Head of caudate nucleus (tissue), 42 donors: ENCODE data around the gene PWP2.
"Not testable (repeated sequence)": the region's sequence is repeated elsewhere in the genome, so short reads cannot be mapped to it uniquely, and the experiment has no call there.

Experiments used
- DNase-seq, 42 donors: peaks; one replicate each; pipeline versions ENCODE4 v3.0.0 to v3.0.0-alpha.2; 2020 to 2021; ENCODE audit warnings: mixed read lengths in 7 of 42
- intact Hi-C: fragments of 100-400 bp; cut with DNase I; formaldehyde crosslinking; loops from one replicate; pipeline ENCODE4 v1.15.0; 2022

Gene PWP2

DNA sequence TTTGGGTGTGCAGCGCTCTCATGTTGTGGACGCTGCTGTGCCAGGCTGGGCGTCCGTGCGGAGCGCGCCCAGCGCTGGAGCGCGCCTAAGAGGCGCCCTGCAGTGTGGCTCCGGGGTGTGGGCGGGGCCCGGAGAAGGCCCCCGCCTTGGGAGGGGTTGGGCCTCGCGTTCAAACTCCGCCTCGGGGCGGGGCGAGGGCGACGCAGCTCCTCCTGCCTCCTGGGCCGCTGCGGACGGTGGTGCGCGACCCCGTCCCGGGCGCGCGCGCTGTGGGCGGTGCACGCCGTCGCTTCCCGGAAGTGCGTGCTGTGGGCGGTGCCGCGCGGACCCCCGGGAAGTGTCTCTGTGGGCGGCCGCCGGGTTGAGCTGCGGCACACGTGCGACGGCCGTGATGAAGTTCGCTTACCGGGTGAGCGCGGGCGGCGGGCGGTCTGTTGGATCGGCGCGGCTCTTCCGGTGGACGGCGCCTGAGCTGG is at the start of gene PWP2:
Gene PWP2, plus strand, starts transcription at position 374 of the 476 bp plus-strand sequence. Its CDS starts 18 bp downstream, at position 392.
- DNase-seq = peak in 26 of 42 donors; percentile 0 to 86 (median 24)
- intact Hi-C loops = not testable (repeated sequence)

DNA sequence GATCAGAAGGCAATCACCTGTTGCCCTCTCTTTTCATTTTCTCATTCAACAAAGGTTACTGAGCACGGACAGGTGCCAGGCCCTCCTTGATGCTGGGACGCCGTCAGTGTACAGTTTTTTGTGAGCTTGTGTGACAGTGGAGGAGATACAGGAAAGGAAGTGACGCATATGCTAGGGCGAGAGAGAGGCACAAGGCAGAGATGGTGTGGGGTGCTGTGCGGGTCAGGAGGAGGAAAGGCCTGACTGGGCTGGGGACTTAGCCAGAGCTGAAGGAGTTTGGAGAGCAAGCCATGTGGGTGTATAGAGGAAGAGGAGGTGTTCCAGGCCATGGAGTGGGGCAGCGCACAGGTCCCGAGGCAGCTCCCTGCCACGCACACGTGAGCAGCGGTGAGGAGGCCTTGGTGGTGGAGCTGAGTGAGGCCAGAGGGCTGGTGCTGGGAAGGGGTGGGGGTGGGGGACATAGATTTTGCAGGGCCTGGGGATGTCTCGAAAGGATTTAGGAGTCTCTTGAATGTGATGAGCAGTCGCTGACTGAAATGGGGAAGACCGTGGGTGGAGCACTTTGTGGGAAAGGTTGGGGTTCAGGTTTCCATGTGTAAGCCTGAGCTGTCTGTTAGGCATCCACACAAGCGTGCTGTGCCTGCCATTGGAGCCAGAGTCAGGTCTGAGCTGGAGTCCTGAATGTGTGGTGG is 49.1 kb upstream of the PWP2 start:
- DNase-seq = no peak
- intact Hi-C loops = no loop called here

DNA sequence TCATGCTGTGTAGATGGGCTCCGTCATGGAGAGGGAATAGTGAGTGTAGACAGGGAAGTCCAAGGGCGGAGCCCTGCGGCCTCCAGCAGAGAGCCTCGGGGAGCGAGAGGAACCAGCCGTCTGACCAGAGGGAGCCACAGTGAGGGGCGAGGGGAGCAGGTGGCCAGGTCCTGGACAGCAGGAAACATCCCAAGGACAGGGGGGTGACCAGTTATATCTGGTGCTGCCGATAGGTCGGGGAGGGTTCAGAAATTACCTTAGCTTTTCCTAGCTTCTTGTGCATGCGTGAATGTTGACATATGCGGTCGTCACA is 48.6 kb upstream of the PWP2 start:
- DNase-seq = no peak
- intact Hi-C loops = no loop called here

DNA sequence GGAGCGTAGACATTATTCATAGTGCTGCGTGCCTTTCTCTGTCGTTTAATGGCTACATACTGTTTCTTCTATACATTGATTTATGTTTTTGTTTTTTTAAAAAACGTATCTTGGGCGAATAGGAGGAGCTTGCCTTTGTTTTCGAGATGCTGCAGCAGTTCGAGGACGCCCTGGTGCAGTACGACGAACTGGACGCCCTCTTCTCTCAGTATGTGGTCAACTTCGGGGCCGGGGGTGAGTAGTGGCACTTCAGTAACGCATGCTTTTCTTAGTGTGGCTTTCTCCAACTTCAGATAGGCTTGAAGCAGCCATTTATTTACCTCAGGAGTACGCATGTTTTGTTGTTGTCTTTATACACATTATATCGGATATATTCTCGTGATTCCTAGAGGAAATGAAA is 48.2 kb upstream of the PWP2 start:
- no peak for DNase-seq
- intact Hi-C loops = no loop called here

DNA sequence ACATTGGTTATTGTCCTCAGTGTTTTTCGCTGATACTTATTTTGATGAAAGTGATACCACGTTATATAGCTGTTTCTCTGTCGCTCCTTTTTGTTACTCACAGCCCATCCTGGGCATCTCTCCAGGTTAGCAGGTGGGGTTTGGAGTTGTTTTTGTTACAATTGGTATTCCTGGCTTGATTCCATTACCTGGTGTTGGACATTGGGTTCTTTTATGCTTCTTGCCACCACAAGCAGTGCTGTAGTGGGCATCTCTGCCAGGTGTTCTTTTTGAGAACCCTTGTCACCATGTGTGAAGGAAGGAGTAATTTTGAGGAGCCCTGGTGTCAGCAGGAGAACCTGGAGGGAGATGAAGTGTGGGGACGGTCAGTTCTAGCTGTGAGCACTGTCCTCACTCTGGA is 47.5 kb upstream of the PWP2 start:
- intact Hi-C loops = loop anchor here (10.0 kb wide), 1 partner anchor 45 kb away; the partner anchor contains the start of gene TRAPPC10
- DNase-seq = peak in 2 of 42 donors; percentile 1 to 3

DNA sequence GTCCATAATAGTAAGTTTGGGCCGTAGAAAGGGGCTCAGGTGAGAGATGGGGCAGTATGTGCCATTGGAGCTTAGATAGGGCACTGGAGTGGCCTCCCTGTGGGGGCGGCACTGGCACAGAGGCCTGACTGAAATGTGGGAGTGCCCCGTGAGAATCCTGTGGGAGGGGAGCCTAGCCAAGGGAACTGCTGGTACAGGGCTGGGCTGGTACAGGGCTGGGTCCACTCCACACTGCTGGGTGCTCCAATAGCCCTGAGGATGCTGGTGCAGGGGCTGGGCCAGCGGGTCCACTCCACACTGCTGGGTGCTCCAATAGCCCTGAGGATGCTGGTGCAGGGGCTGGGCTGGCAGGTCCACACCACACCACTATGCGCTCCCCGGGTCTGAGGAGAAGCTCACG is 44.8 kb upstream of the PWP2 start:
- intact Hi-C loops = loop anchor here (10.0 kb wide), 1 partner anchor 48 kb away; the partner anchor contains the start of gene TRAPPC10

DNA sequence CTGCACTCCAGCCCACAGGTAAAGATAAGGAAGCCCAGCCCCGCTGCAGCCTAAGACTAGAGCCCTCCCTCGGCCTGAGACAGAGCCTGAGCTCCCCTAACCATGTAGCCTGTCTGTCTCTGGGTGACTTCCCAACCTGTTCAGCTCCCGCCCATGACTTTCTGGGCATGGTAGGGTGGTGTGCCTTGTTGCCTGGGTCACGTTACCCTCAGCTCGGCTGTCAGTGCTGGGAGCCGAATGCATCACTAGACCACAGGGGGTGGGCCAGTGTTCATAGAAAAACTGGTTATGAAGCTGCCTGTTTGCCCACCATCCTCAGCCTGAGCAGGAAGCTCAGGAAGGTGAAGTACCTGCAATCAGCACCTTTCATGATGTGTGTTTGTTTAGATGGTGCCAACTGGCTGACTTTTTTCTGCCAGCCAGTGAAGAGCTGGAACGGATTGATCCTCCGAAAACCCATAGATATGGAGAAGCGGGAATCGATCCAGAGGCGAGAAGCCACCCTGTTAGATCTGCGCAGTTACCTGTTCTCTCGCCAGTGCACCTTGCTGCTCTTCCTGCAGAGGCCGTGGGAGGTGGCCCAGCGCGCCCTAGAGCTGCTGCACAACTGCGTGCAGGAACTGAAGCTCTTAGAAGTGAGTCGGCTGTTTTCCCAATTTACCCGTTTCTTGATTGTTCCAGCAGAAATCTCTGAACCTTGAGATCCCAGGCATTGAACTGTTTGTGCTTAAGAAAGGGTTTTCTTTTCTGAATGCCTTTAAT is 43.9 kb upstream of the PWP2 start:
- intact Hi-C loops = loop anchor here (10.0 kb wide), 1 partner anchor 49 kb away; the partner anchor contains the start of gene TRAPPC10
- peak in 33 of 42 donors; percentile 36 to 86 (median 65) for DNase-seq

More for the DNA sequence above, 44.8 kb upstream of the PWP2 start:
- DNase-seq = peak in 4 of 42 donors; percentile 6 to 36 (median 8)

DNA sequence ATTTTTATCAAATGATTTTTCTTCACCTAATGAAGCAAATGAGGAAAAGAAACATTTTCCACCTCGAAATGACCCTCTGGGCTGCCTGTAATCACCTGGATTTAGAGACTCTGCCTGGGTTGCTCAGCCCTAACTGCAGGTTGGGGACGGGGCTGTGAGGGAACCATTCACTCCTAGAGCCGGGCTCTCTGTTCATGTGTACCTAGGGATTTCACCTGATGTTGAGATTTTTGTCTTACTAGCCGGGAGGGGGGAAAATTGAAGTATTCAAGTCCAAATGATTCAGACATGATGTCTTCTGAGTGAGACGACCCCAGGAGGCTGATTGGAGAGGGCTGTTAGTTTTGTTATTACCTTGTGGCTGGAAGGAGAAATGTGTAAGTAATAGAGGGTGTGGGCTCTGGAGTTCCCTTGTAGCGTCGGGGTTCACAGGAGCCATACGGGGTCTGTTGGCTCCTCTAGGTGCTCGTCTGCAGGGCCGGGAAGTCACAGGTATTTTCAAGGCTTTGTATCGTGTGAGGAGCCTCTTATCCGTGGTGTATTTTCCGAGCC is 42.3 kb upstream of the PWP2 start:
- intact Hi-C loops = loop anchor here (10.0 kb wide), 1 partner anchor 50 kb away; the partner anchor contains the start of gene TRAPPC10

DNA sequence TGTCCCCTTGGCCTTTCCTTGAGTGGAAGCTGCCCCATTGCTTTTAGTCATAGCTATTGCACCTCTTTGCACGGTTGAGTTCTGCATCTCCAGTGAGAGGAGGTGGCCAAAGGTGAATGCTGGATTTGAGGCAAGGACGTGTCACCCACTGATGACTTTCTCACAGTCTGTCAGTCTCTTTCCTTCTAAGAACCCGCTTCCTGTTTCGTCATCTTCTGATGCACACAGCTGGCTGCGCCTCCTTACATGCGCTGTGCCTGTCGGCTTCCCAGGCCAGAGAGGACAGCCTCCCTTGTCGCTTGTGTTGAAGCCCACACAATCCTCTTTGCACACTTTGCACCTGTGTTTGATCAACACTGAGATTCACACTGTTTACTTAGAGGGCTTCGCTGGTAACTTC is 41.8 kb upstream of the PWP2 start:
- peak in 4 of 42 donors; percentile 32 to 38 (median 34) for DNase-seq

More for the DNA sequence above, 42.3 kb upstream of the PWP2 start:
- DNase-seq = peak in 4 of 42 donors; percentile 3 to 20 (median 8)

DNA sequence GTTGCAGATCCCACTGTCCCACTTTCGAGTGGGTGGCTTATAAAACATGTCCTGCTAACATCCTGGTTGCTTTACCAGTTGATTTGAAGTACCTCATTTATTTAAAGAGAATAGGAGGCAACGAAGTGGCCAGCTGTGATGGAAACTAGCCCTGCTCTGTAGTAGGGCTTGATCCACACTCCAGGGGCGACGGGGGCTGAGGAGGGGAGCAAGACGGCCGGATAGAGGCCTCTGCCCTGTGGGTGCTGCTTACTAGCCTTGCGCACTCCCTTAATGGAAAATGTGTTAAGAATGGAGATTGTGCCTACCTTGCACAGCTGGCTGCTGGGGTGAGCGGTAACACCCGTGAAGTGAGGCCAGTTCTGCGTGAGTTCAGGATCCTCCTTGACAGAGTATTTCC is 41.1 kb upstream of the PWP2 start:
- intact Hi-C loops = loop anchor here (10.0 kb wide), 1 partner anchor 51 kb away; the partner anchor contains the start of gene TRAPPC10
- DNase-seq = peak in 4 of 42 donors; percentile 8 to 27 (median 20)

More for the DNA sequence above, 41.8 kb upstream of the PWP2 start:
- intact Hi-C loops = loop anchor here (10.0 kb wide), 1 partner anchor 51 kb away; the partner anchor contains the start of gene TRAPPC10

DNA sequence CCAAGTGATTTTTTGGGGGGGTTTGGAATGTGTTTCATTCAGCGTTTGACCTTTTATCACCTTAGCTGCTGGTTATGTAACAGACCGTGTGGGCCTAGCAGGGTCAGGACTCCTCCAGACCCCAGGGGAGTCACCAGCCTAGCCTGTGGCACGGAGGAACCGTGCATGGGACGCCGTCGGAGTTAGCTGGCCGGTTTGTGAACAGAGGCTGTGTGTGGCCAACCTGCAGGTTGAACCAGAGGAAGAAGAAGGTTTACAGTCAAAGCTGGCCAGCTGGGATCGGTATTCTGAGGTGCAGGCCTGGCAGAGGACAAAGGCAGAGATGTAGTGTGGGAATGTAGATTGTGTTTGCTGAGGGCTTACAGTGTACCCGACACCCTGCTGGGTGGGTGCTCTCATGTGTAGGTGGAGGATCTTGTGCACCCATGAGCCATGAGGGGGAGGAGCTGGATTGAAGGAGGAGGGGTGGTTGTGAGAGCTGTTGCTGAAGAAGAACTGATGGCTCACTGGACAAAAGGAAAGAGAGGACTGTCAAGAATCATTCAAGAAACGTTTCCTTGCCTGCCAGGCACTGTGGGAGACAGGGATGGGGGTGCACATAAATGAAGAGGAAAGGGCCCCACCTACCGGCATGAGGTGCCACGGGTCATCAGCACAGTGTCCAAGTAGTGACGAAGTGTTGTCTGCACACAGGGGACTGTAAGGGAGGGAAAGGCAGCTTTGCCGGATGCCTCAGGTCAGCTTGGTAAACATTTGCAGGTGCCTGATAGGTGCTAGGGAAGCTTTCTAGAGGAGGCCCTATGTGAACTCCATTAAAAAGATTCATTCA is 40.0 kb upstream of the PWP2 start:
- intact Hi-C loops = loop anchor here (10.0 kb wide), 1 partner anchor 52 kb away; the partner anchor contains the start of gene TRAPPC10
- peak in 11 of 42 donors; percentile 14 to 60 (median 44) for DNase-seq

DNA sequence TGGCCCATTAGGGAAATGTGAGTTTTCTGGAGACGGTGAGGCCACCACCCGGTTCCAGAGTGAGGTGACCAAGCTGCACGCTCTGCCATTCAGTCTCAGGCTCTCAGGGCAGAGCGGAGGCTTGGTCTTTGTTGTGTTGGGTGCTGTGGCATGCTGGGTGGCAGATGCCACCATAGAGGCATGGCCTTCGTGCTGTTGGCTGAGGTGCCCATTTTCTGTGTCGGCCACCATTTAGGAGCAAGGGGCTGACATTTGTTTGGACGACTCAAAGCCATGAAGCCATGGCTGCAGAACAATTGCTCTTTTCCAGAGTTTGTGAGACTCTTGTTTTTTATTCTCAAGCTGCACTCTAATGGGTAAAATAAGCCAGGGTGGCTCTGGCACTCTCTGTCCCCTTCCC is 36.8 kb upstream of the PWP2 start:
- intact Hi-C loops = no loop called here

DNA sequence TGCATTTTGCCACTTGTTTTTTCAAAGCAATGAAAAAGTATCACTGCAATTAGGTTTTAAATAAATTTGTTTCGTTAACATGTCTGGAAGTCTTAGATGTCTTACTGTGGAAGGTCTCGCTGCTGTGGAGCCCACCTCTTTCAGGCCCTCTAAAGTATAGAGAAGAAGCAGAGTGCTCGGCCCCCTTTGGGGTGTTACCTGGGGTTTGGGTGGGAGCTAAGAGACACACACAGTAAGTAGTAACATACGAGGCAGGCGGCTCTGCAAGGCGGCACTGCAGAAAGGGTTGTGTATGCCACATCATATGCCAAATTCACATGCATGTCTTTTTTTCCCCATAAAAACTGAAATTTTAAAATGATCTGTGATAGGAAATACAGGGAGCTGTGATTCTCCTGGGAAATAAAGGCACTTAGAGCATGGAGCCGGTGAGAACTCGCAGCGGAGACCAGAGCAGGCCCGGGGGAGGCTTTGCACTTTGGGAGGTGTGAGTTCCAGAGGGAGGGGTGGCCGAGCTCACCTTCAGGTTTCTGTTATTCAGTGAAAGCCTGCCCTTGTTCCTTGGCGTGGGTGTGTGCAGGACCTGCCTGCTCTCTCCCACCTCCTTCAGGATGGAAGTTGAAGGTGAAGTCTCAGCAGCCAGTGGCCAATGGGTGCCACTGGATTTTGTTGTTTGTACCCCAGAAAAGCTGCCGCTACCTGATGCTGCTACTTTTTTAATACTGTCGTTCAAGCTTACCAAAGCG is 35.7 kb upstream of the PWP2 start:
- intact Hi-C loops = no loop called here
- DNase-seq = peak in 1 of 42 donors; percentile 35

More for the DNA sequence above, 36.8 kb upstream of the PWP2 start:
- DNase-seq = peak in 1 of 42 donors; percentile 33

DNA sequence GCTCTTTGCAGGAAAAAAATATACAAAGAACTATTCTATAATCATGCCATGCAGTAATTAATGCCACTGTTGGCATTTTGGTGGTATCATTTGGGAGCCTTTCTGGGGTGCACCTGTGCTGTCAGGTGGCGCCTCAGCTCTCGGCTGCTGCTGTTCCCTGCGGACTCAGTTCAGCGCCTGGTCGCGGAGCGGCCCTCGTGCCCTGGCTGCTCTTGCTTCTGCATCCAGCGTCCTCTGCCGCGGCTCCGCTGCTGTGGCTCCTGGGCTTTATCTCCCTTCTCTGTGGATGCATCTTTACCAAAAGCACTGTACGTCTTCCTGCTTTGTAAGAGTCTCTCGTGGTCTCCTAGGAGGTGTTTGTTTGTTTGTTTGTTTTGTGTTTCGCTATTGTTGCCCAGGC is 35.1 kb upstream of the PWP2 start:
- intact Hi-C loops = no loop called here
- DNase-seq = peak in 1 of 42 donors; percentile 36

DNA sequence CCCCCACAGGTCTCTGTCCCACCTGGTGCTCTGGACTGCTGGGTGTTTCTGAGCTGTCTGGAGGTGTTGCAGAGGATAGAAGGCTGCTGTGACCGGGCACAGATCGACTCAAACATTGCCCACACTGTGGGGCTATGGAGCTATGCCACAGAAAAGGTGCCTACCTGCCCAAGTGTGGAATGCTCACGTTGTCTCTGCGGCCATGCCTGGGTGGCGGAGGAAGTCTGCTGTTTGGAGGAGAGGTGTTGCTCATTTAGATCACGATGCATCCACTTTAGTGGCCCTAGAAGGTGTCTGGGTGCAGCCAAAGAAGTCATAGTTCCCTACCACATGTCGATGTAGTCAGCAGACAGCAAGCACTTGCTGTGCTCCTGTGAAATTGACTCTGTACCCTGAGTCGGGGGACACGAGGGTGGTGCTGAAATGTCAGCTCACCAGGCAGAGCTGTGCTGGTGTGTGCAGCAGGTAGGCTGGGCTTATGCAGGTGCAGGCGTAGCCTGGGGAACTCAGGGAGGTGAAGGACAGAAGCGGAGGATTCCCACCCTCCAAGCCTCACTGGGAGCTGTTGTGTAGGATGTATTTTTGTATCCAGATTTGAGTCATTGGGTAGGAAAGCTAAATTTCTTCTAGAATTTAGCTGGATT is 32.8 kb upstream of the PWP2 start:
- peak in 41 of 42 donors; percentile 56 to 97 (median 81) for DNase-seq
- intact Hi-C loops = no loop called here

DNA sequence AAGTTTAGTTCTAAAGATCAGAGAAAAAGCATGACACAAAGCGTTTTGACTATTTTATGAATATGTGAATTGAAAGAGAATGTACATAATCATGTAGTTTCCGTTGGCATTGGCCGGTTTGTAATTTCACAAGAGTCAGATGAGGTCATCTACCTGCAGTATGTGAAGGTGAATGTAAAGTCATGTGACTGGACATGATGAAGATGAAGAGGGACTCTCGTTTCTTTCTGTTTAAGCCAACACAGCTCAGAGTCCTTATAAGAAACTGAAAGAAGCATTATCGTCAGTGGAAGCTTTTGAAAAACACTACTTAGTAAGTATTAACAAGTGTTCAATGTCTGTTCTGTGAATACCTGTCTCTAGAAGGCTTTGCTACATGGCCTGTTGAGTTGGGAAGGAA is 30.9 kb upstream of the PWP2 start:
- intact Hi-C loops = no loop called here
- no peak for DNase-seq

DNA sequence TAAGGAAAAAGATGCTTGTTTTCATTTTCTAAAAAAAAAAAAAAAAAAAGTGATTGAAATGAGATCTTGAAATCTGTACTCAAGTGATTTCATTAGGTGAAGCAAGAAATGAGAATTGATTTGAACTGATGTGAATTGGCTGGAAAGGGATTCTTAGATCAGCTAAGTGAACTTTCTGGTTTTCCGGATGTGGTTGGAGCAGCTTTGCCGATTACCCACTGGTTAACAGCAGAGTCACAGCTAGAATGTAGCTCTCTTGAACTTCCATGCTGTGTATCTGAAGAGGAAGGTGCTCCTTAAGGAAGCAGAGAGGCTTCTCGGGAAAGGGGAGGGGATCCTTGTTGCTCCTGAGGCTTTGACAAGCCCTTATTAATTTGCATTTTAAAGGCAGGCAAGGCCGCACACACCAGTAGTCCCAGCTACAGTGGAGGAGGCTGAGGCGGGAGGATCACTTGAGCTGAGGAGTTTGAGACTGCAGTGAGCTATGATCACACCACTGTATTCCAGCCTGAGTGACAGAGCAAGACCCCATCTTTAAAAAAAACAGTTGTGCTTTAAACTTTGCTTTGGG is 28.7 kb upstream of the PWP2 start:
- peak in 1 of 42 donors; percentile 28 for DNase-seq
- intact Hi-C loops = no loop called here
